Tibial artery (tissue), 4 donors: Measurements from ENCODE around the gene IL1RL1.

Experiments
- DNase-seq, 2 donors: peaks; one replicate each; pipeline ENCODE4 v3.0.0-alpha.2; 2019
- H3K27ac ChIP-seq, 2 donors: fragments of 200-600 bp; sonication (generic) in 1 of 2; 1 replicate in 1 of 2; 2 replicates in 1 of 2; pipeline ENCODE4 v1.5.1; 2018 to 2019; ENCODE audit warnings: mild to moderate bottlenecking in 1 of 2
- H3K27me3 ChIP-seq, 2 donors: fragments of 200-600 bp; sonication (generic) in 1 of 2; one replicate each; pipeline versions ENCODE4 v1.5.1 to v1.6.0; 2016 to 2019
- H3K36me3 ChIP-seq, 3 donors: fragments of 200-600 bp; sonication (generic) in 2 of 3; one replicate each; pipeline ENCODE4 v1.5.1; 2016 to 2019; ENCODE audit warnings: mild to moderate bottlenecking in 2 of 3
- H3K4me1 ChIP-seq, 4 donors: fragments of 200-600 bp; sonication (generic) in 2 of 4; 1 replicate in 3 of 4; 2 replicates in 1 of 4; pipeline ENCODE4 v1.5.1; 2016 to 2019
- H3K4me3 ChIP-seq, 2 donors: fragments of 200-600 bp; sonication (generic) in 1 of 2; 1 replicate in 1 of 2; 2 replicates in 1 of 2; pipeline ENCODE4 v1.5.1; 2018 to 2019; ENCODE audit warnings: mild to moderate bottlenecking in 2 of 2
- H3K9me3 ChIP-seq, 3 donors: fragments of 200-600 bp; sonication (generic) in 1 of 3; one replicate each; pipeline ENCODE4 v1.5.1; 2016 to 2019
- intact Hi-C: fragments of 100-400 bp; cut with DNase I; formaldehyde crosslinking; loops from one replicate; pipeline ENCODE4 v1.15.0; 2023; ENCODE audit warnings: low total_unique reads
- TF ChIP-seq, protein P1 (sequence below), 2 experiments: fragments of 200-600 bp in 1 of 2; fragments of 450-650 bp in 1 of 2; IDR thresholded peaks; one replicate each; pipeline ENCODE4 v1.5.1; 2017 to 2019; ENCODE audit warnings: antibody characterized with exemption in 2 of 2, mild to moderate bottlenecking in 1 of 2, moderate library complexity in 1 of 2

The IL1RL1 gene

DNA sequence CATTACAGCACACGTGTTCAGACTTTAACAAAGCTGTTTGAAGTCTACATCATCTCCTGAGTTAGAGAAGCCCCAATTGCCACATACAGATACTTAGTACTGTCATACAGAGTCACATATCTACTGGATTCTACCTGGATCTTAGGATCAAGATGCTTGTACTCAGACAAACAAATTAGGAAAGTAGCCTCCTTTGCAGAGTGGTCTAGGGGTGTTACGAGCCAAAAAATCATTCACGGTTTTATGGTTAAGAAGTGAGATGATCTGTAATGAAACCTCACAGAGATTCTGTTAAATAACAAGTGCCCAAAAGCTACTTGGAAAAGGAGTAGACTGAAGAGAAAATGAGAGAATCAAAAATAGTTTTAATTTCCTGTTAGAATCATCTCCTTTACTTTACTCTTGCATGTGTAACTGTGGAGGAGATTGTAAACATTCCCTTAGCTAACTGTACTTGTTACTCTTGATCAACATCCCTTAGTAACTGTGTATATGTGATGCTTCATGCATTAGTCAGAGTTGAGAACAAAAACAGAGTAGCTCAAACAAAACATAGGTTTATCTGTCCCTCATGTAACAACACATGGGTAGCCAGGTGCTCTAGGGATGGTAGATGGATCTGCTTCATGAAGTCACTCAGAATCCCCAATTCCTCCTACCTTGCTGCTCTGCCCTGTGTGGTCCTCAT, 16.4 kb upstream of the IL1RL1 start:
- H3K27ac ChIP-seq: no peak overlapping the region

GRCh38 chr2:102295566-102295965, 15.8 kb upstream of the IL1RL1 start:
- intact Hi-C loops: no loop called here

More for the DNA sequence above, 16.4 kb upstream of the IL1RL1 start:
- Histone ChIP-seq H3K4me3 (no peak overlapping the region), H3K9me3 (no peaks in the 10 kb centered on the region), H3K36me3 (no peaks in the 10 kb centered on the region), H3K27me3 (no peaks in the 10 kb centered on the region), H3K4me1 (no peaks in the 10 kb centered on the region)
- DNase-seq: no peak
- intact Hi-C loops: no loop called here
- TF ChIP-seq, protein P1, sequence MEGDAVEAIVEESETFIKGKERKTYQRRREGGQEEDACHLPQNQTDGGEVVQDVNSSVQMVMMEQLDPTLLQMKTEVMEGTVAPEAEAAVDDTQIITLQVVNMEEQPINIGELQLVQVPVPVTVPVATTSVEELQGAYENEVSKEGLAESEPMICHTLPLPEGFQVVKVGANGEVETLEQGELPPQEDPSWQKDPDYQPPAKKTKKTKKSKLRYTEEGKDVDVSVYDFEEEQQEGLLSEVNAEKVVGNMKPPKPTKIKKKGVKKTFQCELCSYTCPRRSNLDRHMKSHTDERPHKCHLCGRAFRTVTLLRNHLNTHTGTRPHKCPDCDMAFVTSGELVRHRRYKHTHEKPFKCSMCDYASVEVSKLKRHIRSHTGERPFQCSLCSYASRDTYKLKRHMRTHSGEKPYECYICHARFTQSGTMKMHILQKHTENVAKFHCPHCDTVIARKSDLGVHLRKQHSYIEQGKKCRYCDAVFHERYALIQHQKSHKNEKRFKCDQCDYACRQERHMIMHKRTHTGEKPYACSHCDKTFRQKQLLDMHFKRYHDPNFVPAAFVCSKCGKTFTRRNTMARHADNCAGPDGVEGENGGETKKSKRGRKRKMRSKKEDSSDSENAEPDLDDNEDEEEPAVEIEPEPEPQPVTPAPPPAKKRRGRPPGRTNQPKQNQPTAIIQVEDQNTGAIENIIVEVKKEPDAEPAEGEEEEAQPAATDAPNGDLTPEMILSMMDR (IDR thresholded peaks at IDR 0.05): no peak

GRCh38 chr2:102296449-102296848, 14.9 kb upstream of the IL1RL1 start:
- H3K27me3 ChIP-seq: no peaks in the 10 kb centered on the region
- TF ChIP-seq, protein P1 (IDR thresholded peaks at IDR 0.05): no peak
- intact Hi-C loops: no loop called here
- H3K36me3 ChIP-seq: no peaks in the 10 kb centered on the region
- no peak for DNase-seq
- no peaks in the 10 kb centered on the region for H3K9me3 ChIP-seq
- no peaks in the 10 kb centered on the region for H3K4me1 ChIP-seq
- H3K27ac ChIP-seq: no peak overlapping the region
- no peak overlapping the region for H3K4me3 ChIP-seq

More at GRCh38 chr2:102295566-102295965, 15.8 kb upstream of the IL1RL1 start:
- no peaks in the 10 kb centered on the region for H3K27me3 ChIP-seq
- no peak overlapping the region for H3K4me3 ChIP-seq
- TF ChIP-seq, protein P1 (IDR thresholded peaks at IDR 0.05): no peak
- H3K4me1 ChIP-seq: no peaks in the 10 kb centered on the region
- no peaks in the 10 kb centered on the region for H3K36me3 ChIP-seq
- no peaks in the 10 kb centered on the region for H3K9me3 ChIP-seq
- no peak overlapping the region for H3K27ac ChIP-seq
- no peak for DNase-seq

GRCh38 chr2:102297891-102298290, 13.5 kb upstream of the IL1RL1 start:
- DNase-seq: no peak
- H3K27me3 ChIP-seq: no peaks in the 10 kb centered on the region
- intact Hi-C loops: no loop called here
- TF ChIP-seq, protein P1 (IDR thresholded peaks at IDR 0.05): no peak
- H3K27ac ChIP-seq: no peak overlapping the region
- H3K4me1 ChIP-seq: no peaks in the 10 kb centered on the region
- H3K4me3 ChIP-seq: no peak overlapping the region
- H3K36me3 ChIP-seq: no peaks in the 10 kb centered on the region
- H3K9me3 ChIP-seq: no peaks in the 10 kb centered on the region

DNA sequence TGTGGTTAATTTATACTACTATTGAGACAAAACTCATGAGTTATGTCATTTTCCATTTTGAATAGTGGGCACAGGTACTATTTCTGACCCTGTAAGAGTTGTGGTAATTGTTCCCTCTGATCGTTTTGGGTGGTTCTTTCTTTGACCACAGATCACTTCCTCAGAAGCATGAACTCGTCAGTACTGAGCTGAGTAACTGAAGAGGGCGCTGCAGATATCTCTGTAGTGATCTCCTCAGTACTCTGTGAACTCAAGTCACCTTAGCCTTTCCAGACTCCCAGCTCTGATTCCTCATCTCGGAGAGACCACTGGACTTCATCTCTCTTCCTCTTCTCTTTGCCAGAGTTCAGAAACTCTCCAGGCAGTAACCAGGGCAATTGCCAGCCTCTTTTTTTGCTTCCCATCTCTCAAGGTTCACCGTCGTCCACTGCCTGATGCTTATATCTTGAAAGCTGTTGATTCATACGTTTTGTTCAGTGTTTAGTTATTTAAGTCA, 9.4 kb upstream of the IL1RL1 start:
- DNase-seq: no peak
- H3K4me3 ChIP-seq: no peak overlapping the region
- H3K4me1 ChIP-seq: no peaks in the 10 kb centered on the region
- peaks cover 0 to 2% of the 10 kb centered on the region in 2 donors for H3K27me3 ChIP-seq
- intact Hi-C loops: no loop called here
- TF ChIP-seq, protein P1 (IDR thresholded peaks at IDR 0.05): no peak
- H3K9me3 ChIP-seq: no peaks in the 10 kb centered on the region
- H3K36me3 ChIP-seq: no peaks in the 10 kb centered on the region
- H3K27ac ChIP-seq: no peak overlapping the region
